Activated naive CD8-positive, alpha-beta T cell treated with anti-CD3 and anti-CD28 coated beads, Interleukin-2, amount 50 U/mL, for 24 hours (primary cell): ENCODE data around the gene CLIC1.

Experiments
- ATAC-seq: fragments of 150-1000 bp; cut with Tn5 transposase; one replicate; pipeline ENCODE4 v1.10.0; 2021
- DNase-seq: peaks from one replicate; pipeline ENCODE4 v3.0.0; 2021
- H3K27ac Mint-ChIP-seq: one replicate; pipeline ENCODE4 v1.8.0; 2021; ENCODE audit warnings: mild to moderate bottlenecking, mixed read lengths
- H3K27me3 Mint-ChIP-seq: one replicate; pipeline ENCODE4 v1.8.0; 2021; ENCODE audit warnings: mixed read lengths
- H3K36me3 Mint-ChIP-seq: one replicate; pipeline ENCODE4 v1.8.0; 2021; ENCODE audit warnings: low read depth, mixed read lengths
- H3K4me1 Mint-ChIP-seq: one replicate; pipeline ENCODE4 v1.8.0; 2021; ENCODE audit warnings: mixed read lengths
- H3K4me3 Mint-ChIP-seq: one replicate; pipeline ENCODE4 v1.8.0; 2021; ENCODE audit warnings: mild to moderate bottlenecking, moderate library complexity, mixed read lengths
- H3K9me3 Mint-ChIP-seq: one replicate; pipeline ENCODE4 v1.8.0; 2021; ENCODE audit warnings: mixed read lengths

Gene CLIC1

GRCh38 chr6:31775633-31776484 lies 39.5 kb upstream of the CLIC1 start:
- DNase-seq (no peak), ATAC-seq (no peak)
- H3K9me3 Mint-ChIP-seq = no peaks in the 10 kb centered on the region
- H3K27me3 Mint-ChIP-seq = no peaks in the 10 kb centered on the region
- no peak overlapping the region for H3K27ac Mint-ChIP-seq
- H3K4me1 Mint-ChIP-seq = peaks cover 55% of the 10 kb centered on the region
- peak overlapping the region; percentile 4 for H3K4me3 Mint-ChIP-seq
- peaks cover 11% of the 10 kb centered on the region for H3K36me3 Mint-ChIP-seq

- no peak for DNase-seq
- H3K27ac Mint-ChIP-seq = no peak overlapping the region
- H3K36me3 Mint-ChIP-seq = peaks cover 6% of the 10 kb centered on the region
- ATAC-seq = no peak
- H3K27me3 Mint-ChIP-seq = no peaks in the 10 kb centered on the region
- no peak overlapping the region for H3K4me3 Mint-ChIP-seq
- H3K4me1 Mint-ChIP-seq = peaks cover 55% of the 10 kb centered on the region
- H3K9me3 Mint-ChIP-seq = no peaks in the 10 kb centered on the region
These were observed 38.9 kb upstream of the CLIC1 start for GRCh38 chr6:31775184-31775583.

- Mint-ChIP-seq H3K4me3 (peak overlapping the region; percentile 57), H3K36me3 (peaks cover 4% of the 10 kb centered on the region), H3K4me1 (peaks cover 54% of the 10 kb centered on the region), H3K27me3 (no peaks in the 10 kb centered on the region), H3K27ac (peak overlapping the region; percentile 73), H3K9me3 (no peaks in the 10 kb centered on the region)
- ATAC-seq (peak; percentile 12), DNase-seq (no peak)
These were observed 35.6 kb upstream of the CLIC1 start for GRCh38 chr6:31771992-31772358.

GRCh38 chr6:31770860-31771259 lies 34.5 kb upstream of the CLIC1 start:
- DNase-seq = no peak
- Mint-ChIP-seq H3K4me1 (peaks cover 44% of the 10 kb centered on the region), H3K9me3 (no peaks in the 10 kb centered on the region), H3K36me3 (peaks cover 4% of the 10 kb centered on the region), H3K27me3 (no peaks in the 10 kb centered on the region), H3K27ac (peak overlapping the region; percentile 72), H3K4me3 (no peak overlapping the region)
- ATAC-seq = no peak

- ATAC-seq = peak; percentile 66
- H3K4me1 Mint-ChIP-seq = peaks cover 41% of the 10 kb centered on the region
- H3K9me3 Mint-ChIP-seq = no peaks in the 10 kb centered on the region
- H3K27me3 Mint-ChIP-seq = no peaks in the 10 kb centered on the region
- DNase-seq = peak; percentile 87
- no peak overlapping the region for H3K27ac Mint-ChIP-seq
- H3K4me3 Mint-ChIP-seq = no peak overlapping the region
- H3K36me3 Mint-ChIP-seq = peaks cover 4% of the 10 kb centered on the region
These were observed 33.5 kb upstream of the CLIC1 start for GRCh38 chr6:31769684-31770371.

- peaks cover 9% of the 10 kb centered on the region for H3K36me3 Mint-ChIP-seq
- no peak overlapping the region for H3K27ac Mint-ChIP-seq
- DNase-seq = no peak
- no peak overlapping the region for H3K4me3 Mint-ChIP-seq
- H3K4me1 Mint-ChIP-seq = peaks cover 36% of the 10 kb centered on the region
- no peaks in the 10 kb centered on the region for H3K27me3 Mint-ChIP-seq
- no peak for ATAC-seq
- H3K9me3 Mint-ChIP-seq = no peaks in the 10 kb centered on the region
These were observed 32.3 kb upstream of the CLIC1 start for GRCh38 chr6:31768363-31769257.

- DNase-seq = no peak
- ATAC-seq = no peak
- H3K27ac Mint-ChIP-seq = no peak overlapping the region
These were observed 30.8 kb upstream of the CLIC1 start for GRCh38 chr6:31767096-31767645.

GRCh38 chr6:31765910-31766794 lies 29.8 kb upstream of the CLIC1 start:
- Mint-ChIP-seq H3K27me3 (no peaks in the 10 kb centered on the region), H3K27ac (no peak overlapping the region), H3K9me3 (no peaks in the 10 kb centered on the region)

More at GRCh38 chr6:31767096-31767645, 30.8 kb upstream of the CLIC1 start:
- no peaks in the 10 kb centered on the region for H3K27me3 Mint-ChIP-seq
- no peaks in the 10 kb centered on the region for H3K9me3 Mint-ChIP-seq
- H3K4me1 Mint-ChIP-seq = peaks cover 23% of the 10 kb centered on the region
- H3K36me3 Mint-ChIP-seq = peaks cover 17% of the 10 kb centered on the region
- no peak overlapping the region for H3K4me3 Mint-ChIP-seq

GRCh38 chr6:31765559-31765909 lies 29.2 kb upstream of the CLIC1 start:
- ATAC-seq (no peak), DNase-seq (no peak)
- H3K27ac Mint-ChIP-seq = no peak overlapping the region

More at GRCh38 chr6:31765910-31766794, 29.8 kb upstream of the CLIC1 start:
- ATAC-seq = no peak
- no peak for DNase-seq
- Mint-ChIP-seq H3K4me1 (peaks cover 14% of the 10 kb centered on the region), H3K36me3 (peaks cover 21% of the 10 kb centered on the region), H3K4me3 (no peak overlapping the region)

GRCh38 chr6:31764198-31764597 lies 27.9 kb upstream of the CLIC1 start:
- DNase-seq = no peak
- ATAC-seq = no peak
- H3K27ac Mint-ChIP-seq = no peak overlapping the region
- H3K4me1 Mint-ChIP-seq = peaks cover 4% of the 10 kb centered on the region
- H3K36me3 Mint-ChIP-seq = peaks cover 37% of the 10 kb centered on the region
- H3K4me3 Mint-ChIP-seq = no peak overlapping the region
- H3K9me3 Mint-ChIP-seq = no peaks in the 10 kb centered on the region
- H3K27me3 Mint-ChIP-seq = no peaks in the 10 kb centered on the region

More at GRCh38 chr6:31765559-31765909, 29.2 kb upstream of the CLIC1 start:
- H3K27me3 Mint-ChIP-seq = no peaks in the 10 kb centered on the region
- peaks cover 25% of the 10 kb centered on the region for H3K36me3 Mint-ChIP-seq
- H3K9me3 Mint-ChIP-seq = no peaks in the 10 kb centered on the region
- no peak overlapping the region for H3K4me3 Mint-ChIP-seq
- peaks cover 11% of the 10 kb centered on the region for H3K4me1 Mint-ChIP-seq

GRCh38 chr6:31763619-31763940 lies 27.2 kb upstream of the CLIC1 start:
- Mint-ChIP-seq H3K27ac (no peak overlapping the region), H3K4me3 (no peak overlapping the region), H3K9me3 (no peaks in the 10 kb centered on the region), H3K27me3 (no peaks in the 10 kb centered on the region), H3K4me1 (peaks cover 2% of the 10 kb centered on the region), H3K36me3 (peaks cover 43% of the 10 kb centered on the region)
- DNase-seq = no peak
- ATAC-seq = no peak

- peaks cover 48% of the 10 kb centered on the region for H3K36me3 Mint-ChIP-seq
These were observed 26.7 kb upstream of the CLIC1 start for GRCh38 chr6:31762878-31763618.

GRCh38 chr6:31762356-31762755 lies 26.0 kb upstream of the CLIC1 start, which contains the start of gene SAPCD1:
SAPCD1 (plus strand) TSS chr6:31762656; CDS start chr6:31763055, 399 bp downstream.
- ATAC-seq (no peak), DNase-seq (no peak)
- Mint-ChIP-seq H3K4me1 (peaks cover 2% of the 10 kb centered on the region), H3K27ac (no peak within 1 kb of the TSS), H3K4me3 (no peak within 1 kb of the TSS), H3K27me3 (no peaks in the 10 kb centered on the region), H3K9me3 (no peaks in the 10 kb centered on the region), H3K36me3 (peaks cover 51% of the 10 kb centered on the region)

More at GRCh38 chr6:31762878-31763618, 26.7 kb upstream of the CLIC1 start:
- no peak overlapping the region for H3K27ac Mint-ChIP-seq
- no peaks in the 10 kb centered on the region for H3K9me3 Mint-ChIP-seq
- H3K27me3 Mint-ChIP-seq = no peaks in the 10 kb centered on the region
- no peak for DNase-seq
- no peak for ATAC-seq
- peaks cover 2% of the 10 kb centered on the region for H3K4me1 Mint-ChIP-seq
- no peak overlapping the region for H3K4me3 Mint-ChIP-seq
